ENCODE measurements around the gene TRPC4. TPM values are rescaled to one million over a fixed set of nuclear protein-coding genes. Genes with fewer than 3 reads are reported as not detected.

Gene TRPC4
- 10 to 100 TPM in 3 of 4 donors, 1 to 10 TPM in 1; 8.1 to 11.8 (median 11.2) TPM for total RNA-seq
- polyA plus RNA-seq: 1 to 10 TPM in 1 of 3 donors, under 1 TPM in 1, not detected in 1; 0.64 to 1.2 TPM

GRCh38 chr13:37869756-37870488 lies at the start of gene TRPC4:
TRPC4 (minus strand) TSS chr13:37869772; CDS start chr13:37783333, 86,439 bp downstream.
- H3K27ac ChIP-seq: peak within 1 kb of the TSS in 3 of 4 donors; percentile 72 to 83 (median 79)

GRCh38 chr13:37918751-37919150 lies 49.2 kb upstream of the TRPC4 start:
- H3K27ac ChIP-seq: peak overlapping the region in 3 of 4 donors; percentile 32 to 53 (median 32)
- intact Hi-C loops (cut with DNase I): no loop called here
- peak overlapping the region in 3 of 4 donors; percentile 10 to 31 (median 25) for H3K4me3 ChIP-seq
- no peaks in the 10 kb centered on the region for H3K36me3 ChIP-seq
- no peak for DNase-seq
- H3K4me1 ChIP-seq: peaks cover 0 to 18% (median 6%) of the 10 kb centered on the region in 4 donors
- no peaks in the 10 kb centered on the region for H3K27me3 ChIP-seq
- WGBS, 2 donors: 23 to 51% methylated on average over 4 of the region's 4 CpGs
- H3K9me3 ChIP-seq: no peaks in the 10 kb centered on the region
- TF ChIP-seq CTCF (IDR thresholded peaks at IDR 0.05) (no peak), POLR2AphosphoS5 (IDR thresholded peaks at IDR 0.05) (no peak), EP300 (IDR thresholded peaks at IDR 0.05) (no peak), POLR2A (IDR thresholded peaks at IDR 0.05) (no peak)

More at GRCh38 chr13:37869756-37870488, at the start of gene TRPC4:
- Histone ChIP-seq H3K36me3 (no peaks in the 10 kb centered on the region), H3K4me1 (peaks cover 0 to 31% (median 0%) of the 10 kb centered on the region in 4 donors), H3K27me3 (no peaks in the 10 kb centered on the region), H3K4me3 (peak within 1 kb of the TSS; percentile 62 to 81 (median 73)), H3K9me3 (no peaks in the 10 kb centered on the region)
- intact Hi-C loops (cut with DNase I): loop anchor here (5.0 to 10.0 kb wide), 3 partner anchors 95 to 477 kb away; partner anchors contain the start of gene UFM1
- WGBS, 2 donors: 5 to 6% methylated on average over 43 of the region's 43 CpGs
- peak; percentile 77 for DNase-seq
- TF ChIP-seq EP300 (IDR thresholded peaks at IDR 0.05) (no peak), POLR2A (IDR thresholded peaks at IDR 0.05) (no peak), CTCF (IDR thresholded peaks at IDR 0.05) (peak in 3 of 4 experiments; percentile 38 to 63 (median 48))

- Histone ChIP-seq H3K27me3 (no peaks in the 10 kb centered on the region), H3K27ac (peak overlapping the region in 2 of 4 donors; percentile 32), H3K36me3 (no peaks in the 10 kb centered on the region), H3K4me3 (peak overlapping the region in 1 of 4 donors; percentile 31), H3K9me3 (no peaks in the 10 kb centered on the region), H3K4me1 (peaks cover 0 to 18% (median 6%) of the 10 kb centered on the region in 4 donors)
- intact Hi-C loops (cut with DNase I): no loop called here
- WGBS, 2 donors: 56 to 65% methylated on average over 3 of the region's 3 CpGs
- DNase-seq: no peak
- TF ChIP-seq EP300 (IDR thresholded peaks at IDR 0.05): no peak
- no peak for TF ChIP-seq POLR2A (IDR thresholded peaks at IDR 0.05)
- no peak for TF ChIP-seq POLR2AphosphoS5 (IDR thresholded peaks at IDR 0.05)
- no peak for TF ChIP-seq CTCF (IDR thresholded peaks at IDR 0.05)
Measured at GRCh38 chr13:37918116-37918714, 48.6 kb upstream of the TRPC4 start.

- no peaks in the 10 kb centered on the region for H3K36me3 ChIP-seq
- TF ChIP-seq CTCF (IDR thresholded peaks at IDR 0.05): no peak
- no peak for TF ChIP-seq POLR2A (IDR thresholded peaks at IDR 0.05)
- TF ChIP-seq EP300 (IDR thresholded peaks at IDR 0.05): no peak
- H3K9me3 ChIP-seq: no peaks in the 10 kb centered on the region
- no peak overlapping the region for H3K4me3 ChIP-seq
- H3K27me3 ChIP-seq: no peaks in the 10 kb centered on the region
- peaks cover 0 to 17% (median 6%) of the 10 kb centered on the region in 4 donors for H3K4me1 ChIP-seq
- intact Hi-C loops (cut with DNase I): no loop called here
- DNase-seq: no peak
- no peak overlapping the region for H3K27ac ChIP-seq
- WGBS, 2 donors: 19 to 72% methylated on average over 2 of the region's 2 CpGs
Measured at GRCh38 chr13:37914781-37915391, 45.3 kb upstream of the TRPC4 start.
